ENCODE measurements around the gene LRRC23.

DNA sequence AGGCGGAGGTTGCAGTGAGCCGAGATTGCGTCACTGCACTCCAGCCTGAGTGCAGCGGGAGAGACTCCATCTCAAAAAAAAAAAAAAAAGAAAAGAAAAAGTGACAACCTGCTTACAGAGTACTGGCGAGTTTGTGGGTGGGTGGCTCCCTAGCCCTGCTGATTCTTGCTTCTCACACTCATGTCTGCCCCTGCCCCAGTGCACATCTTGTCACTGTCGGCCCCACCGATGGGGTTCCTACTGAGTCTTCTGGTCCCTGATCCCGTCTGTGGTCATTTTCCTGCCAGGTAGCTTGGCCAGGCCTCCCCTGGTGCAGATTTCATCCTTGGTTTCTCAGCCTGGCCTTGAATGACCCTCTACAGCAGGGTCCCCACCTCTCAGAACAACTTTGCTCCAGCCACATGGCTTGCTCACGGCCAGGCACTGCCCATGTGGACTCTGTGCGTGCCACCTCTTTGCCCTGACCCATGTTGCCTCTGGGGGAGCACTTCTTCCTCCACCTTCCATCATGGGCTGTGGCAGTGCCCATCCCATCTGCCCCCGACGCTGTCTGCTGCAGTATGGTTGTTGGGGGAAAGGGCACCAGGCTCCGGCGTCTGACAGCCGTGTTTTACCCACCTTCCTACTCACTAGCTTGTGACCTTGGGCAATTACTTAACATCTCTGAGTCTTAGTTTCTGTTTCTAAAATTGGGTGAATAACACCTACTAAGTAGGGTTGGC lies 44.4 kb downstream of the LRRC23 start:
- TF ChIP-seq POLR2A (IDR thresholded peaks at IDR 0.05), result no peak
- TF ChIP-seq, protein P1, sequence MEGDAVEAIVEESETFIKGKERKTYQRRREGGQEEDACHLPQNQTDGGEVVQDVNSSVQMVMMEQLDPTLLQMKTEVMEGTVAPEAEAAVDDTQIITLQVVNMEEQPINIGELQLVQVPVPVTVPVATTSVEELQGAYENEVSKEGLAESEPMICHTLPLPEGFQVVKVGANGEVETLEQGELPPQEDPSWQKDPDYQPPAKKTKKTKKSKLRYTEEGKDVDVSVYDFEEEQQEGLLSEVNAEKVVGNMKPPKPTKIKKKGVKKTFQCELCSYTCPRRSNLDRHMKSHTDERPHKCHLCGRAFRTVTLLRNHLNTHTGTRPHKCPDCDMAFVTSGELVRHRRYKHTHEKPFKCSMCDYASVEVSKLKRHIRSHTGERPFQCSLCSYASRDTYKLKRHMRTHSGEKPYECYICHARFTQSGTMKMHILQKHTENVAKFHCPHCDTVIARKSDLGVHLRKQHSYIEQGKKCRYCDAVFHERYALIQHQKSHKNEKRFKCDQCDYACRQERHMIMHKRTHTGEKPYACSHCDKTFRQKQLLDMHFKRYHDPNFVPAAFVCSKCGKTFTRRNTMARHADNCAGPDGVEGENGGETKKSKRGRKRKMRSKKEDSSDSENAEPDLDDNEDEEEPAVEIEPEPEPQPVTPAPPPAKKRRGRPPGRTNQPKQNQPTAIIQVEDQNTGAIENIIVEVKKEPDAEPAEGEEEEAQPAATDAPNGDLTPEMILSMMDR (IDR thresholded peaks at IDR 0.05), result no peak

All from right lobe of liver (tissue), 4 donors.